ENCODE results near the gene ZMYND10.

The ZMYND10 gene

DNA sequence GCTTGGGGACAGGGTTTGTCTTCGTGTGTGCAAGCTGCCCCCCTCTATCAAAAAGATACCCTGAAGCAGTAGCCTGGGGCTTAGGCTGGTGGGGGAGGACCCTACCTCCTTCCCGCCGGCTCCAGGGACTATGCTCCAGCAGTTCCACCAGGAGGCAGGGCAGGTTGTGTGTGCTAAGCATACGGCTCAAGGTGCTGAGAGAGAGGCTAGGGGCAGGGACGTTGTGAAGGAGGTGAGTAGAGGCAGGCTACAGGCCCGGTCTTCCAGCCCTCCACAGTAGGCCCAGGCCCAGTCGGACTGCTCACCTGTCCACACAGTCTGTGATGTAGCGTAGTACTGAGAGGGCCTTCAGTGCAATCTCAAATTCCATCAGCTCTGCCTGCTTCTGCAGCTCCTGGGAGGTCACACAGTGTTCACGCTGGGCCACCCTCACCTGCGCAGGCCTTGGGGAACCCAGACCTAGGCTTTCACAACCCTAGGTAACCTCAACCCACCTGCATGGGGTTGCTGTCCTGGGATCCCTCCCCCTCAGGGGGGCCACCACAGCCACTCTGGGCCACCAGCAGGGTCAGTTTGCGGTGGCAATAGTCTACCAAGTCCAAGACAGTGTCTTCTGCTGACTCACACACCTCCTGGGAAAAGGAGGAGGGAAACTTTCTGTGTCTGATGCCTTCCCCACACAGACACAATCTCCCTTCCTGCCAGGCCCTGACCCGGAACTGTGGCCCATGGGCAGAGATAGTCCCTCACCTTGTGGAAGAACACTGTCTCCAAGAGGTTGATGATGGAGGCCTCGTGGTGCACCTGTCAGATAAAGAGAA lies 2.5 kb downstream of the ZMYND10 start:
- DNase-seq, result no peak

DNA sequence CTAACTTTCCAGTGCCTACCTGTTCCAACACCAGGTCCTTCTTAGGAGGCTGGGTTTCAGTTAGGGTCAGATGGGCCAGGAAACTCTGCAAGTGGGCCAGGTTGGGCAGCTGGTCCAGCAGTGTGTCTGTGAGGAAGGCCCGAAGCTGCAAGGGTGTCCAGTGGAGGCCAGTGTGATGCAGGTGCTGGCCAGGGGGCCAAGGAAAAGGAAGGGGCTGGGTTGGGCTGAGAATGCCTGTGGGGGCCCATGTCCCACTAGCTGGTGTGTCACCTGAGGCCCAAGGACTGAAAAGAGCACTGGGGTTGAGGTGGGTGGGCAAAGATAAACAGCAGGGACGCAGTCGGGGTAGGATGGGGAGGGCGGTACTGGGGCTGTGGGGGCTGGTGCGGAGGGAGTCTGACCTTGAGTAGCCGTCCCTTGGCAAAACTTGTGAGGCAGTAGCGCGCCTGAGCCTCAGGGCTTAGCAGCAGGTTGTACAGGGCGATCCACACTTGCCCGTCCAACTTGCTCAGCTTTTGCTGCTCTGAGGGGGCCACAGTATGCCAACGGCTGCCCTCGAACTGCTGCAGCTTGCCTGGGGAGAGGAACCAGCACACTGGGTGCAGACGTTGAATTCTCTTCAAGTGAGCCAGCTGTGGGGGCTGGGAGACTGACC lies 3.4 kb downstream of the ZMYND10 start:
- DNase-seq, result no peak

DNA sequence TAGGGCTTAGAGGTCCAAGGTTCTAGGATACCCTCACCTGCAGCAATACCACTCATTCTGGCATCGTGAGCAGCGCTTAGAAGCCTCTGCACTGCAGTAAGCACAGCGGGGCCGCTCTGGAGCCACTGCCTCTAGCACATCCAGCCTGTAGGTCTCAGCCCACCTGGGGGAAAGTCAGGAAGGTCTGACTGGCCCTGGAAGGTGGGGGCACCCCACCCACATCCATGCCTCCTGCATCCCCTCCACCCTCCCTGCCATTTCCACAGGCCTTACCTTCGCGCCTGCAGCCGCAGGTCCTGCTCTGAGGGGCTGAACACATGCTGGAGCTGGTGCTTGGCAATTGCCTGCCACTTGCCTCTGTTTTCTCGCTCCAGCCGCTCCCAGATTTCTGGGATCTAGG lies 4.0 kb downstream of the ZMYND10 start:
- DNase-seq, result no peak

DNA sequence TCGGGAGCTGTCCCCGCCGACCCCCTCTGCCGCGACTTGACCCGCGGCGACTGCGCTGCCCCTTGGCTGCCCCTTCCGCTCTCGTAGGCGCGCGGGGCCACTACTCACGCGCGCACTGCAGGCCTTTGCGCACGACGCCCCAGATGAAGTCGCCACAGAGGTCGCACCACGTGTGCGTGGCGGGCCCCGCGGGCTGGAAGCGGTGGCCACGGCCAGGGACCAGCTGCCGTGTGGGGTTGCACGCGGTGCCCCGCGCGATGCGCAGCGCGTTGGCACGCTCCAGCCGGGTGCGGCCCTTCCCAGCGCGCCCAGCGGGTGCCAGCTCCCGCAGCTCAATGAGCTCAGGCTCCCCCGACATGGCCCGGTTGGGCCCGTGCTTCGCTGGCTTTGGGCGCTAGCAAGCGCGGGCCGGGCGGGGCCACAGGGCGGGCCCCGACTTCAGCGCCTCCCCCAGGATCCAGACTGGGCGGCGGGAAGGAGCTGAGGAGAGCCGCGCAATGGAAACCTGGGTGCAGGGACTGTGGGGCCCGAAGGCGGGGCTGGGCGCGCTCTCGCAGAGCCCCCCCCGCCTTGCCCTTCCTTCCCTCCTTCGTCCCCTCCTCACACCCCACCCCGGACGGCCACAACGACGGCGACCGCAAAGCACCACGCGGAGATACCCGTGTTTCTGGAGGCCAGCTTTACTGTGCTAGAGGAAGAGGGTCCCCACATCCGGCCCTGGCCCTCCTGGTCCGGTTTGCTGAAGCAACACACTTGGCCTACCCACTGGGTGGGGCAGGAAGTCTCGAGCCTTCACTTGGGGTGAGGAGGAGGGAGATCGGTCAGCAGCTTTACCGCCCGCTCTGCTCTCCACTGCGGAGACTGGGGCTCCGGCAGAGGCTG lies 4.8 kb downstream of the ZMYND10 start, which contains the start of gene RASSF1:
Gene RASSF1 (minus strand): TSS at position 389 of the 882 bp plus-strand sequence. CDS start 31 bp downstream, at position 358.
- DNase-seq, result no peak

DNA sequence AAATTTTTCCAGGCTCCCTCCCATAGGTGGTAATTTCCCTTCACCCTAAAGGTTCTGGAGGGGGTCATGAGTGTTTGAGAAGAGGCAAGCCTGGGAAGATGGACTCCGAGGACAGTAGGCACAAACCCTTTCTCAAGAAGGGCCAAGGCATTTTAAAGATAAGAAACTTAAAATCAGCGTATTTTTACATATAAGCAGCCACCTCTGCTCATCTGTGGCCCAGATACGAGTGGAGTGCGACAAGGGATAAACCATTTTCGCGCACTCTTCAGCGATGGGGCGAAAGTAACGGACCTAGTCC lies 5.4 kb downstream of the ZMYND10 start:
- no peak for DNase-seq

DNA sequence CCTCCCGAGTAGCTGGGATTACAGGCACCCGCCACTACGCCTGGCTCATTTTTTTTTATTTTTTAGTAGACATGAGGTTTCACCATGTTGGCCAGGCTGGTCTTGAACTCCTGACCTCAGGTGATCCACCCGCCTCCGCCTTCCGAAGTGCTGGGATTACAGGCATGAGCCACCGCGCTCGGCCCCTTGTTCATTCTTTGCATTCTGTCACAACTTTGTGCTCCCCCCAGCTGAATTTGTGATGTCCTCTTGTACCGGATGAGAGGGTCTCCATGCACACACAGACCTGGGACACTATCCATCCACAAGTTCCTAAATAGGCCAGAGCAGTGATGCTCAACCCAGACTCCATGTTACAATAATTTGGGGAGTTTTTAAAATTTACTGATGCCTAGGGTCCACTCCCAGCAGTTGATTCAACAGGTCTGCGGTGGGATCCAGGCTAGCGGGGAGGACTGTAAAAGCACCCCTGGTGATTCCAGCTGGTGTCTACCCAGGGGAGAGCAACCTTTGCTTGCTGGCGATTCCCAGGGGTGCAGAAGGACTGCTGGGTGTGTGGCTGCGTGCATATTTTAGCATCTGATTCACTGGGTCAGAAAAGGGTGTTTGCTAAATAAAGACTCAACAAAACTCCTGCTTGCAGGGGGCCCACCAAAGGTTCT lies 5.9 kb downstream of the ZMYND10 start:
- no peak for DNase-seq

DNA sequence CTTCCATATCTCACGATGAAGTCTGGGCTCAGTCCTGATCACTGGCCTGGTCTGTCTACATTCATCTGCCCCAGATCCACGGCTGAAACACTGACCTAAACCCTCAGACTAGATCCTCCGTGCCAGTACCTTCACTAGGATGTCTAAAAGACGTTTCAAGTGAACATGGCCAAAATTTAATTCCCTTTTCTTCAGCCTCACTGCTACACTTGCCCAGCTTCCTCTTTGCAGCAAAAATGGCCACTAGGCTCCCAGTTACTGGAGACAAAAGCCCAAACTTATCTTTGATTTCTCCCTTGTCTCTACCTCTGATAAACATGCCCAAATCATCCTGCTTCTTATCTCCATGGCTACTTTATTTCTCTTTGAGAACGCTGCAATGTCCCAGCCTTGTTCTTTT lies 6.6 kb downstream of the ZMYND10 start:
- no peak for DNase-seq

DNA sequence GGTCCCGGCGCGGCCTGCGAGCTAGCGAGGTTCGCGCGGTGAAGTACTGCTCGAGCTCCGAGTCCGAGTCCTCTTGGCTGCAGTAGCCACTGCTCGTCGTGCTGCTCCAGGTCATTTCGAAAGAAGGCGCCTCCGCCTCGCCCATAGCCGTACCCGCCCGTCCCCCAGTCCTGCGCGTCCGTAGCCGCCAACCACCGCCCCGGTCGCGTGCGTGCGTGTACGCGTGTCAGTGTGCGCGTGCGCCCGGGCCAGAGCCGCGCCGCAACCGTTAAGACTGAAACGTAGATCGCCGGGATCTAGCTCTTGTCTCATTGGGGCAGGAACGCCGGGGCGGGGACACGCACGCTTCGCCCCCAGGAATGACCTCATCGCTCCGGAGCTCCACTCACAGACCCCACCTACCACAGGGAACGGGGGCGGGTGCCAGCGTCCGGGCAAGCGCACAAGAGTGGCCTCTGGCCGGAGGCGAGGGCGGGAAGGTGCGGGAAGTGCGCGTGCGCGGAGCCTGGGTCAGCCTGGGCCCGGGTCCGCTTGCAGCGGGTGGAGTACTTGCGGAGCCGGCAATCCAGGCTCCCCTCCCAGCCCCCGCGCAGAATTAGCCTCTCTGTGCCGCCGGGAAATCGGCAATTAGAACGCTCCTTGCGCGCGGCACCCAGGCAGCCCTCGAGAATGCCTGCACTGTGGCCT lies 8.2 kb downstream of the ZMYND10 start:
- peak; percentile 88 for DNase-seq

DNA sequence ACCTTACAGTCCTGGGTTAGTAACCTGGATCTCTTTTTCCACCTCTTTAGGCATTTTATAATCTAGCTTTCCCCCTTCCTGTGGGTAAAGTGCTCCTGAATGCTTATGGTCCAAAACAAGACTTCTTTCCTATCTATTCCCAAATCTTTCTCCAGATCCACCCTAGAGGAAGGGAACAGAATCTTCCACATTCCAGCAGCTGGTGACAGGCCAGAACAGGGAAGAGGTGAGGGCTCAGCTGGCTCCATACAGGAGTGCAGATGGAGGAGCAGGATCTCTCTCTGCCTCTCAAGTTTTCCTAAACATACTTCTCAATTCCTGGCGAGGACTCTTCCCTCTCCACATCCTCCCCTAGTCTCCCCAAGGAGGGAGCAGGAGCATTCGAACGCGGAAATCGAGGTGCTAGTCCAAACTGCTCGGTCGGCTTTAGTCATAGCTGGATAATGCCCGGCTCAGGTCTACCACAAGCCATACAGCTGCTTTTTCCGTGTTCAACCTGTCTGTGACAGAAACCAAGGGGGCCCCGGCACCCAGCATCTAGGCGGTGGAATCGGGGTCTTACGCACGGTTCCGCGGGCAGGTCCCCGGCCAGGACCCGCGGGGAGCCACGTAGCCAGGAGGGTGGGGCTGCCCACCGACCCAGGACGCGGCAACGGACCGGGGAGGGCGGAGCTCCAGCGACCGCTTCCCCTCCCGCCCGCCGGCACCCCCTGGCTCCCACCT lies 8.9 kb downstream of the ZMYND10 start:
- DNase-seq, result no peak

DNA sequence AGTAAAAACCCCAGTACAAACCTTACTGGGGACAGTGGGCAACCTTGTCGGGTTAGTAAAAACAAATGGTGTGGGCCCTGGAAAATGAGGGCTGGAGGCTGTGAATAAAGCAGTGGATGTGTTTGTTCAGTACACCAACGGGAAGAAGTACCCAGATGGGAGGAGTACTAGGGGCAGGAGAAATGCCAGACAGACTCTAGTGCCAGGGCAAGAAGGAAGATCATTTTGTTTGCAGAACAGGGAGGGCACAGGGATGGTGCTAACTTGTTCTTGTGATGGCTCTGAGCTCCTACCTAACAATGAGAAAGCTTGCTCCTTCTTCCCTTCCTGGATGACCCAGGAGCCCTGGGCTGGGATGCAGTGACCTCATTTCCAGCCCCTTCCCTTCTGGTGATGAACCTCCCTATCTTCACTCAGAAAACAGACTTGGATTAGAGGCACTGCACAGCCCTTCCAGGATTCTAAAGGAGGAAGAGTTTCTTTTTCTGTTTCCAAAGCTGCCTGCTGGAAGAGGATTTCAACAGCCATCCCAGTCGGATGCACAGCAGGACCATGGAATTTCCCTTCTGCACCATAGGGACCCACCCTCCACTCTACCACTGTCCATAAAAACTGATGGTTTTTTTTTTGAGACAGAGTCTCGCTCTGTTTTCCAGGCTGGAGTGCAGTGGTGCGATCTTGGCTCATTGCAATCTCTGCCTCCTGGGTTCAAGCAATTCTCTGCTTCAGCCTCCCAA lies 11.0 kb downstream of the ZMYND10 start:
- DNase-seq, result no peak

DNA sequence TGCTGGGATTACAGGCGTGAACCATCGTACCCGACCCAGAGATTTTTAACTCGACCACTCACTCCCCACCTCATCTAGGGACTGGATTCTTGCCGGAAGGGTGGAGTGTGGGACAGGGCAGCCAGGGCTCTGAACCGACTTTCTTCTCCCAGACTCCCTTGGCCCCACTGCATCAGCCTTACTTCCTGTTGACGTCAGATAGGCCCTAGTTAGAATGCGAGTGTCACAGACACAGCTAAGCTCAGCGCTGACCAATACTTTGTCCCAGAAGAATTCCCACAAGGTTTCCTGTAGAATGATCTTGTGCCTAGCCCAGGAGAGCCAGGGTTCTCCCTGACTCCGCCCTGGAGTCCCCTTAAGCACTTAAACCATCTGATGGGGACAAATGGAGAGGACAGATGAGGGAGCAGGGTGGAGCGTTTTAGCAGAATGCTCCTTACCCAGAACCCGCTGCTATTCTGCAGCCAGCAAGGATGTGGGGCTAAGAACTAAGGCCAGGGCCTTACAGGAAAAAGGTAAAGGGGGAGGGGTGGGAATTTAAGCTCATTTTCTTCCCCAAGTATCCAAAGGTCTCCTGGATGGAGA lies 11.7 kb downstream of the ZMYND10 start:
- no peak for DNase-seq

DNA sequence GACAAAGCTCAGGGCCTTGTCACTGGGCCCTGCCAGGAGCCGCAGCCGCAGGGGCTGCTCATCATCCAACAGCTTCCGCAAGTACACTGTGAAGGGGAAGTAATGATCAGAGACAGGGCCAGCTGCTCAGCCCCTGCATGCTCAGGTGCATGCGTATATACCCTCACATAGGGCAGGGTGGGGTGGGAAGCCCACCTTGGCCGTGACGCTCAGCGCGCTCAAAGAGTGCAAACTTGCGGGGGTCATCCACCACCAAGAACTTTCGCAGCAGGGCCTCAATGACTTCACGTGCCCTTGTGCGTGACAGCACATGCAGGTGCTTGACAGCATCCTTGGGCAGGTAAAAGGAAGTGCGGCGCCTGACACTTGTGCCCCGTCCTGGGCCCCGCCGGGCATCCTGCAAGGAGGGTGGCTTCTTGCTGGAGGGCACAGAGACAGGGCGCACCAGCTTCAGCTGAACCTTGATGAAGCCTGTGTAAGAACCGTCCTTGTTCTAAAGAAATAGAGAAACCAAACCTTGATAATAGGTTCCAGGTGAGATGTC lies 14.1 kb downstream of the ZMYND10 start:
- no peak for DNase-seq

DNA sequence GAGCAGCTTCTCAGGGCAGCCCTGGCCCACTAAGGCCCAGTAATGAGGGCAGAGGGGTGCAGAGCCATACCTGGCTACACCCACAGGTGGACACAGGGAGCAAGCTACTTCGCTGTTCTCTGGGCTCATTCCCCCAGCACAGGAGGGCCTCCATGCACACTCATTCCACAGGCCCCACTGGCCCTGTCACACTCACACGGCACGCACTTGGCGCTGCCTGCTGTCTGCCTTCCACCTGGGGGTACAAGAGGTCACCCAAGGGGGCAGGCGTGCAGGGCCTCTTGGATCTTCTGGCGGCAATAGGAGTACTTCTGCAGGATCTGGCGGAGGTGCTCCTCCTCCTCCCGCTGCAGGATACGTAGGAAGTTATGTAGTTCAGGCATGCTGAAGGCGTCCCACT lies 15.2 kb downstream of the ZMYND10 start:
- DNase-seq, result no peak

DNA sequence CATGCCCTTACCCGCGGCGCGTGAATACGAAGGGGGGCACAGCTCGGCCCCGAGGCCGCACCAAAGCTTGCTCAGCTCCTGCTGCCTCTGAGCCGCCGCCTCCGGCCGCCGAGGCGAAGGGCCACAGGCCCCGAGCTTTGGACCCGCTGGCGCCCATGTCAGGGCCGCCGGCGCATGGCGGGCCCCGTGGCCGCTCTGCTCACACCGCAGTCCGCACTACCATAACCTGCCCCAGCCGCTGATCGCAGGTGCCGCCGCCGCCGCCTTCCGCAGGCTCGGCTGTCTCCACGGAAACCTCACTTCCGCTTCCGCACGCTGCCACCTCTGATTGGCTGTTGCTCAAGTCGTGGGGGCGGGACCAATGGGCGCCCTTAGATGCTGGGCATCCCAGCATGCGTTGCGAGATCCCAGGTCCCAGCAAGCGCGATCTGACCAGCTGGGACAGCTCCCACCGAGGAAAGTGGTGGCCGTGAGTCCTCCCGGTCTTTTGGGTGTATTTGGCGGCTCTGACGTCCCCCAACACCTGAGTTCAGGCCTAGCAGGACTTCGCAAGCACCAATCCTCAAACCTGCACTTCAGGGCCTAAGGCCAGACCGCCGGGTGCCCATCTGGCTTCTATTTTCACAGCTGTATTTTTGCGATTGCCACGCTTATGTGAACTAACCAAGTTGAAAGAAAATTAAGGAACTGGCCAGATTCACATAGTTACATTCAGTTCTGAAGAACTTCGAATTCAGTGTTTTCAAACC lies 17.4 kb downstream of the ZMYND10 start, which contains the start of gene TUSC2:
Gene TUSC2 (minus strand): TSS at position 281 of the 749 bp plus-strand sequence. CDS start 124 bp downstream, at position 157.
- DNase-seq, result peak; percentile 87

DNA sequence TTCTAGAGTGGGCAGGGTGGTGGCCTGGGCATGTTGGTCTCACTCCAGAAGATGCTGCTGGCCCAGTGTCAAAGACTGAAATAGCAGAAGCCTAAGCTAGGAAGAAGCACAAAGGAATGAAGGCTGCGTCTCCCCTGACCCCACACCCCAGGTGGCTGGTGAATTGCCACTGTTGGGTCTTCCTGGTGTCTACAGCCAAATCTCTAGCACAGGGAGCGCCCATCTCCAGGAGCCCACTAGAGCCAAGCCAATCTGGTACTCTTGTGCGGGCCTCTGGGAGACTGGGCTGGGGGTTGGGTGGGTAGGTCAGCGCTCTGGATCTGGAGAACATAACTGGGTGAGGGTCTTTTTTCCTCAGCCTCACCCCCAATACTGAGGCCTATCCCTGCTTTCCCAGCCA lies 18.4 kb downstream of the ZMYND10 start:
- DNase-seq, result no peak

DNA sequence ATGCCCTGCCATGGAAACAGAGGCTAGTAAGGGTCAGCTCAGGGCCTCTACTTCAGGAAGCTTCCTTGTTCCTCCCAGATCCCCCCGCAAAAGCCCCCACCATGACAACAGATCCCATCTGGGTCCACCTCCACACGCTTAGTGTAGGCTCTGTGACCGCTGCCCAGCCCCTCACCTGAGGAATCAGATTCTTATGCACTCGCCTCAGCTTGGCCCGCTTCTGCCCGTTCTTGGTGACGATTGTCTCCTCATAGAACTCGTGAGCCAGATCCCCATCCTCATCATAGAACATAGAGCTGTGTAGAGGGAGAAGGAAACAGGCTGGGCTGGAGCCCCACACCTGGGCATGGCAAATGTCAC lies 19.4 kb downstream of the ZMYND10 start:
- DNase-seq, result no peak

DNA sequence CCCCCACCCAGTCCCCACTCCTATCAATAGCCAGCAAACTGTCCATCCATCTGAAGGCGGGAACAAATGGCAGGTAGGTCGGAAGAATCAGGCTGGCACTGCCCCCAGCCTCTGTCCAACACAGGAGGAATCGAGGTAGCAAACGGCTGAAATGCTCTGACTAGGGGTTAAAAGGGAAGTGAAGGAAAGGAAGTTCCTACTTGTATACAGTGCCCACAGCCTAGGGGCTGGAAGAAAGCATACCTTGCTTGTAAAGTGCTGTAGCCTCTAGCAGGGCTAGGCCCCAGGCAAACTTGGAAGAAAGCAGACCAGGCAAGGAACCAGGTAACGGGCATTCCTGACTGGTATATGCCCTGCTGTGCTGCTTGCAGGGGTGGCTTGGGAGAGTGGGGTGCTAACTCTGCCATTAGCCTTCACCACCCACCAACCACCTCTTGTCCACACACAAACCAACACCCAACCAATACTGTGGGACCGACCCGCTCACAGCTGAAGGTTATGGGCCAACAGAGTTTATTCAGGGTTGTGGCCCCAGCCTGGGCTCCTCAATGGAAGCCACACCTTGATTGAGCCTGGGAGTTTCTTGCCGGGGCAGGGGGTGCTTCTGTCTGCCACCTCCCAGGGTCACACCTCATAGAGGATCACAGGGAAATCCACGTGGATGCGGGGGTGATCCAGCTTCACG lies 19.9 kb downstream of the ZMYND10 start:
- no peak for DNase-seq

DNA sequence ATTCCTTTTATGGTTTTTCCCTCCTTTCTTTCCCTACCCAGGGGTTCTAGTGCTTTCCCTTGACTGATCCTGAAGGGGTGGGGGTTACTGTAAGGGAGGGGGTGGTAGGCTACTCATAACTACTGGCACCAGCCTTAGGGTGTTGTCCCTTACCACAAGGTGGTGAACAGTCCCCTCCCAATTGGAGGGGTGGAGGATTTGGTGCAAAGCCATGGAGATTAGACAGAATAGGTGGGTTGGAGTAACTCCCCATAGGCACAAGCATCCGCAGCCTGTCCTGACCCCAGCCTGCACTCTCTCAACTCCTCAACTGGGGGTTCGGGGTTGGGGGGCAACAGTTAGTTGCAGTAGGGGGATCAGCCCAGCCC lies 20.4 kb downstream of the ZMYND10 start:
- no peak for DNase-seq

All from NCI-H2171 (cell line).